Measurements from ENCODE around the gene ST6GALNAC4.

GRCh38 chr9:127958728-127959127 lies 41.9 kb upstream of the ST6GALNAC4 start:
- TF ChIP-seq POLR2A (IDR thresholded peaks at IDR 0.05) (no peak), CTCF (IDR thresholded peaks at IDR 0.05) (no peak)

Data from lower leg skin (tissue), 3 donors.